Measurements from ENCODE around the gene ABCA1.
A peak's percentile ranks its signal among the peaks of the same experiment; 100 is the strongest.
"Not testable (repeated sequence)": the region's sequence is repeated elsewhere in the genome, so short reads cannot be mapped to it uniquely, and the experiment has no call there.

The ABCA1 gene

DNA sequence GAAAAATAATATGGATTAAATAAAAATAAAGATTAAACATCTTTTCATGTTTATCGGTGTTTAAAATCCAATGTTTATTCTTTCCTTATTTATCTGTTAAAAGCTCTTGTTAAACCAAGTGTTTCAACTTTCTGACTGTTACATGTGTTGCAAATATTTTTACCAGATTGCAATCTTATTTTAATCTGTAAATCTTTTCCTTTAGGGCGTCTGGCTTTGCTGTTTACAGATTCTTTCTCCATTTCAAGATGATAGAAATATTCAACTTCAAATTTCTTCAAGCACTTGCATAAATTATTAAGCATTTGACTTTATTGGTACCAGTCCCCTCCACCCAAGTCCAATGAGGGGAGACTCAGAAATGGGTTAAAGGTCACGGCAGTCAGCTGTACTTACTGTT, 16.9 kb upstream of the ABCA1 start:
- no peak for DNase-seq (ENCODE audit: low read depth in 4 of 4, low spot score in 1 of 4)

DNA sequence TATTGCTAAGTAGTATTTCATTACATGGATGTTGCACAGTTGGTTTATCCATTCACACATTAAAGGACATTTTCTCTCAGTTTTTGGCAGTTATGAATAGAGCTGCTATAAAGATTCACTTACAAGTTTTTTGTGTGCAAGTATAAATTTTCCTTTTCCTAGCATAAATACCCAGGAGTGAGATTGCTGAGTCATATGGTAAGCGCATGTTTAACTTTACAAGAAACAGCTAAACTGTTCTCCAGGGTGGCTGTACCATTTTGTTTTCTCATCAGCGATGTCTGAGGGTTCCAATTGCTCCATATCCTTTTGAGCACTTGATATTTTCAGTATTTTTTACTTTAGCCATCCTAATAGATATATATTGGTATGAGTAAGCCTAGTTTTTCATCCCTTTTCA, 16.4 kb upstream of the ABCA1 start:
- no peak for DNase-seq (ENCODE audit: low read depth in 4 of 4, low spot score in 1 of 4)

GRCh38 chr9:104941597-104941996, 13.6 kb upstream of the ABCA1 start:
- no peak for DNase-seq (ENCODE audit: low read depth in 4 of 4, low spot score in 1 of 4)

DNA sequence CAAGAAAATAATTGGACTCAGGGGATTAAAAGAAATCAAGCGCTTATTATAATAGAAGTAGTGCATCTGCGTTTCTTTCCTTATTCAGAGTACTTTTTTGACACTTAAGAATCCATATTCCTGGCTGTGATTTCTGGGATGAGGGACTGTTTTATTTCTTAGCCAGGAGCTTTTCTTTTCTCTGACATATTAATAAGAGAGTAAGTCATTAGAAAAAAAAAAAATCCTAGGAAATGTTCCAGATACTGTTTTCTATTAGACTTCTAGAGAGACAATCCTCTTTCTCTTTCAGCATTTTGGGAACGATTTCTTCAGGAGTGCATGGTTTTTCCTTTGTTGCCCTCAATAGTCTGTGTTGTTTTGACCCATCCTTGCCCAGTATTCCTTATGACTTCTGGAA, 8.3 kb upstream of the ABCA1 start:
- DNase-seq (ENCODE audit: low read depth in 4 of 4, low spot score in 1 of 4), result no peak

DNA sequence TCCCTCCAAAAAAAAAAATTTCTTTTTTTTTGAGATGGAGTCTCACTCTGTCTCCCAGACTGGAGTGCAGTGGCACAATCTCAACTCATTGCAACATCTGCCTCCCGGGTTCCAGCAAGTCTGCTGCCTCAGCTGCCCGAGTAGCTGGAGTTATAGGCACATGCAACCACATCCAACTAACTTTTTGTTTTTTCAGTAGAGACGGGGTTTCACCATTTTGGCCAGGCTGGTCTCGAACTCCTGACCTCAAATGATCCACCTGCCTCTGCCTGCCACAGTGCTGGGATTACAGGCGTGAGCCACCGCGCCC, 7.5 kb upstream of the ABCA1 start:
- DNase-seq (ENCODE audit: low read depth in 4 of 4, low spot score in 1 of 4), result not testable (repeated sequence)

DNA sequence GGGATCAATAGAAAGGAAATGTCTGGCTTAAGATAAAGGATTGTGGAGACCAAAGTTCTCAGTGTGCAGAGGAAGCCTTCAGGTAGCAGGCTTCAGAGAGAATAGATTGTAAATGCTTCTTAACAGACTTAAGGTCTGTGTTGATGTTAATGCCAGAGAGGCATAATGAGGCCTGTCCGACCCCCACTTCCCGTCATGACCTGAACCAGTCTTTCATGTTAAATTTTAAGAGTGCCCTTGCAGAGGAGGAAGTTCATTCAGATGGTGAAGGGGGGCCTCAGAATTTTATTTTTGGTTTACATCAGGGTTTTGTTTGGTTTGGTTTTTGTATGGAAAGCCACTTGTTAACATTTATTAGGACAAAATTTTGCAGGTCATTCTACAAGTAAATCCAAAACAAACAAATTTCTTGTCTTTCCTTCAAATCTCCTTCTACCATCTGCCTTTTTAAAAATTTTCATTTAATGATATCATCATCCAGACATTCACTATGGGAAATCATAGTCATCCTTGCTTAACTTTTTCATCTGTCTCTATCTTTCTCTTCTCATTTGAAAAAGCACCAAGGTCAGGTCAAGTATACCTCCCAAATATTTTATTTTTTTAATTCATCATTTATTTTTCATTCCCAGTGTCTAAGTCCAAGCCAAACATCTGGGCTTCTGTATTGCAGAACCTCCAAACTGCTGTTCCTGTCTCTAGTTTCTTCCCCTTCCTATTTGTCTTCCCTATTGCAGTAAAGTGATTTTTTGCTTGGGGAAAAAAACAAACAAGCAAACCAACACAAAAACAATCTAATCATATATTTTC, 6.9 kb upstream of the ABCA1 start:
- no peak for DNase-seq (ENCODE audit: low read depth in 4 of 4, low spot score in 1 of 4)

GRCh38 chr9:104933091-104933490, 5.1 kb upstream of the ABCA1 start:
- not testable (repeated sequence) for DNase-seq (ENCODE audit: low read depth in 4 of 4, low spot score in 1 of 4)

DNA sequence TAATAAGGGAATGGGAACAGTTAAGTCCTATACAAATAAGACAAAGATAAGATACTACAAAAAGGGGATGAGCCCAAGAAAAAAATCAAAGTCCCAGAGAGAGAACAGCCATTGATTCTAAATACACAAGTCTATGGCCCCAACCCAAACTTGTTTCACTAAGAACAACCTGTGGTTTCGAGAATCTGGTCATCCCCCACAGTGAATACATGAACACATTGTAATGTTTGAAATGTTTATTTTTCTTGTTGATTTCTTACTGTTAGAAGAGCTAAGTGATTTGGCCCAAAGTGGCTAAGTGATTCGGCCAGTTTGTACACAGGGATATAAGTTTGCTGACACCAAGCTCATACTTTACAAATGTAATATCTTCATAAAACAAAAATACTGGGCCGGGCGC, 3.3 kb upstream of the ABCA1 start:
- no peak for DNase-seq (ENCODE audit: low read depth in 4 of 4, low spot score in 1 of 4)

GRCh38 chr9:104927216-104927911, 591 bp downstream of the ABCA1 start:
- peak in 1 of 4 experiments; percentile 5 for DNase-seq (ENCODE audit: low read depth in 4 of 4, low spot score in 1 of 4)

DNA sequence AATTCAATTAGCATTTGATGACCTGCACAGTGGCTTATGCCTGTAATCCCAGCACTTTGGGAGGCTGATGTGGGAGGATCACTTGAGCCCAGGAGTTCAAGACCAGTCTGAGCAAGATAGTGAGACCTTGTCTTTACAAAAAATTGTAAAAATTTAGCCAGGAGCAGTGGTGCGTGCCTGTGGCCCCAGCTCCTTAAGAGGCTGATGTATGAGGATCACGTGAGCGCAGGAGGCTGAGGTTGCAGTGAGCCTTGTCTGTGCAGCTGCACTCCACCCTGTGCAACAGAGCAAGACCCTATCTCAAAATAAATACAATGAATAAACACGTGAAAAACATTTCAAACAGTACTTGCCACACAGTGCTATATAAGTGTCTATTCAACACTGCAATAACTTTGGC, 4.2 kb downstream of the ABCA1 start:
- DNase-seq (ENCODE audit: low read depth in 4 of 4, low spot score in 1 of 4), result no peak

DNA sequence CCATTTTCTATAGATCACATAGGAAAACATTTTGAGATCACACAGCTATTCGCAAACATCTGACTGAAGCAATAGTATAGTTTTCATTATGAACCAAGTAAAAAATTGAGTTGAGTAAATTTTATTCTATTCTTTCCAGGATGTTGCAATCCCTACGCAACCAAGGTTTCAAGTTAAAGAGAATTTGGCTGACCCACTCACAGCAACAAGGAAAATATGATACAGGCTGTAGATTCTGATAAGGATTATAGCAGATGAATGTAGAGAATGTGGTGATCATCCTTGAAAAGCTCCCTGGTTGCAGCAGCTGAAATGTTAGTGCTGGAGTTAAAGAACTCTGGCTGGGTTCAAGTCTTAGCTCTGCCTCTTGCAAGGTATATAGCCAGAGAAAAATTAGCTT, 4.7 kb downstream of the ABCA1 start:
- DNase-seq (ENCODE audit: low read depth in 4 of 4, low spot score in 1 of 4), result no peak

GRCh38 chr9:104922748-104923147, 5.2 kb downstream of the ABCA1 start:
- not testable (repeated sequence) for DNase-seq (ENCODE audit: low read depth in 4 of 4, low spot score in 1 of 4)

DNA sequence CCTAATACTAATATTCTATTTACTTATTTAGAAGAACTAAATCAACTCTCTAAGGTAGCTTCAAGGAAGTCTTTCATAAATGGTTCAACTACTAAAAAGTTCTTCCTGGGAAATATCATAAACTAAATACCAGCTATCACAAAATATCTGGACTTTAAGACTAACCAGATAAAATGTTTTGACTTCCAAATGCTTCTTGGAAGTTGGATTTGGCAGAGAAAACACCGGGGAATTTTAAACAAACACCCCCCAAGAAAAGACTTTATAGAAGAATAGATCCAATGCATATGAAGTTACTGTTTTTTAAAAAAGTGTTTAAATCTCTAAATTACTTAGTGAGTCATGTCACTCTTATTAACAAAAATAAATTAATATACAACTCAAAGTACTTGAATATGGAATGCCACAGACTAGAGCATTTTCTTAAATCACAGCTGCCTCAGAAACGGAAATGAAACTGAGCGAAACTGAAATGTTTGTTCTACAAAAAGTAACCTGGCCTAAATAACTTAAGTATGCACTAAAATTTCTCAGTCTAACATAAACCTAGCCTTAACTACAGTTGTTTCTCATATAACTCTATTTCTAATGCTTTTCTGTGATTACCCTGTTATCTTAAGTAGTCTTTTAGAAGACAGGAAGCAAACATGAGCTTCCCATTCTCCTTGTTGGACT, 6.8 kb downstream of the ABCA1 start:
- DNase-seq (ENCODE audit: low read depth in 4 of 4, low spot score in 1 of 4), result no peak

DNA sequence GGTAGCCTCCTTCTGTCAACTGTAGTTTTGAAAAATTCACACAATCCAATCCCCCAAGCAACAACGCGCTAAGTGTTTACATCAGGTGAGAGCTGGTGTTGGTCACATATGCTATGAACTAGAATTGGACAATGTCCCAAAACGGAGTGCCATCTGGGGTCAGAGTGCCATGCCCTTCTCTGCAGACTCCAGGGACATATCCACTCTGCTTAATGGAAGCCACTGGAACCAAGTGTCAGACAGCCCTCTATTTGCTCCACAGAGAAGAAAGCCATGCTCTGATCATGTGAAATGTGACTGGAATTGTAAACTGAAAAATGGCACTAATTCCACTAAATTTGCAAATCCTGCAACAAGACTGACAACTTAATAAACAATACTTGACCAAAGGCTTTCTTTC, 12.2 kb downstream of the ABCA1 start:
- no peak for DNase-seq (ENCODE audit: low read depth in 4 of 4, low spot score in 1 of 4)

- DNase-seq (ENCODE audit: low read depth in 4 of 4, low spot score in 1 of 4), result no peak
These were observed 12.9 kb downstream of the ABCA1 start for GRCh38 chr9:104915049-104915448.

GRCh38 chr9:104914466-104914865, 13.5 kb downstream of the ABCA1 start:
- no peak for DNase-seq (ENCODE audit: low read depth in 4 of 4, low spot score in 1 of 4)

DNA sequence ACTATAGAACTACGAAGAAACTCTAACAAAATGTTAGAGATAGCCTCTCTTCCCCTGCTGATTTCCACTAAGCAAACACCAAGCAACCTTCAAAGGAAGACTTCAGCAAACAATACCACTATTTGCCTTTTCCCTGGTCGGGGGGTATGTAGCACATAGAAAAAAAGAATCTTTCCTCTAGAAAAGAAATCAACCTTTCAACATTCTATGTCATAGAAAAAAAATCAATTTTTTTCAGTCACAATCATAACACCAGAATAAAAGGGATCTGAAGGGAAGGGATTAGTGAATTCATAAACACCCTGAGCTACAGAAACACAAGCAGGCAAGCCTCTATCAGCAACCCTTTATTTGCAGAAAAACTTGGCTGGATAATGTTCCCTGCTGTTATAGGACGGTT, 15.3 kb downstream of the ABCA1 start:
- DNase-seq (ENCODE audit: low read depth in 4 of 4, low spot score in 1 of 4), result no peak

DNA sequence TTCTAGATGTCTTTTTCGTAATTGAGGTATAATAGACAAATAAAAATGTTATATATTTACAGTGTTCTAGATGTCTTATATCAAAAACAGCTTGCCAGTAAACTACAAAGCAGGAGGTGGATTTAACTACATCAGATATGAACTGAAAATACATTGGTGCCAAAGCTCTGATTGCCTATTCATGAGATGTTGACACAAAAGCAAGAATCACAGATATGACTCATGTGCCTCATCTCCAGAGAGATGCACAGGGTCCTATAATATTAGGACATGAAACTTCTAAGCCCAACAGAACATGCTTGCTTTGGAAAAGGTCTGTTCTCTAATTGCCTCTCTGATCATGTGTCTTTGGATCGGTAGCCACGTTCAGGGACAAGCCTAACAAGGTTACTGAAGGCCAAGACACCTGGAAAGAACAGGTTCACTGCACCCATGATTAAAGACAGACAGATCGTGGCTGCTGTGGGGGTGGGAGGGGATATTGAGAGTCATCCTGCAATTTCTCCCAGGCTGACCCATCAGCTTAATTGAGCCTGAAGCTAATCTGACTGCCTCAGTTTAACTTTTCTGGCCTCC, 16.8 kb downstream of the ABCA1 start:
- DNase-seq (ENCODE audit: low read depth in 4 of 4, low spot score in 1 of 4), result no peak

DNA sequence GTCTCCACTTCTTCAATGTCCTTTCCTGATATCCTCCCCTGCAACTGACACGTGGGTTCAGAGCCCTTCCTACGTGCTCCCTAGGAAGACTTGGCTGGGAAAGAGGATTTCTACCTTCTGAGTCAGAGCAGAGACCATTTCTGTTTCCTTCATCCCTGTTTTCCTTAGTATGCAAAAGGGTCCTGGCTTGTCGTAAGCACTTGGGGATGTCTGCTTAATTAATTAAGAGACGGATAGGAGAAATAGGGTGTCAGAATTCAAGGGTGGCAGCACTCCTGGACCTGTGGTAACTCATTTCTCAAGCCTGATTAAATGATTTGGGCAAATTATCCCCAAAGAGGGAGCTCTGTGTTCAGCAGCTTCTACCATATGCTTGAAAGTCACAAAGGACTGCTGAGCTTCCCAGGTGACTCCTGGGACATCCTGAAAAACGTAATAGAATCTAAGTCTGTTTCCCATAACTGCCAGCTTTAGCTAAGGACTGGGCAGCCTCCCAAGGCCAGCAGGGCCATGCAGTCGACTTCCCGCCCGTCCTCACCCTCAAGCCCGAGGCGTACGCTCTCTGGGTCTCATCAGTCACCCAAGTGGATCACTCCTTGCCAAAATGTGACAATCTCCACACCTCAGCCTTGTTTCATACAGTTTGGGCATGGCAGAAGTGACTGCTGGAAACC, 20.5 kb downstream of the ABCA1 start:
- DNase-seq (ENCODE audit: low read depth in 4 of 4, low spot score in 1 of 4), result no peak

GRCh38 chr9:104906441-104907277, 21.3 kb downstream of the ABCA1 start:
- no peak for DNase-seq (ENCODE audit: low read depth in 4 of 4, low spot score in 1 of 4)

DNA sequence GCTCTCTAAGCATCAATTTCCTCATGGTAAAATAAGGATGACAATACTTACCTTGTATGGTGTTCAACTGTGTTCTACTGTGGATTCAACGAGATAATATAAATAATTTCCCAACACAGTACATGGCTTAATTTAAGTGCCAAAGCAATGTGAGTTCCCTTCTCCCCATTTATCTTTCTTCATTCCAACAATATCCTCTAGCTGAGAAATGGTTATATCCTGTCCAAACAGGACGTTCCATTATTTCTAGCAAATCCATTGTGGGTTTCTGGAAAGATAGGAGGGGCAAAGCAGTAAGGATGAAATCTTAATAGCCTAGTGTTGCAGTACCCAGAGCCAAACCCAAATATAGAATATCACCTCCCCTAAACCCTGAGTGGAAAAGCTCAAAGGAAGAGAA, 22.0 kb downstream of the ABCA1 start:
- DNase-seq (ENCODE audit: low read depth in 4 of 4, low spot score in 1 of 4), result no peak
